Astrocyte of the cerebellum (primary cell): ENCODE results near the gene CCT3.

ENCODE experiments used
- DNase-seq: peaks from one replicate; pipeline ENCODE4 v3.0.0-alpha.2; 2011; ENCODE audit warnings: low read depth
- H3K4me3 ChIP-seq: 2 replicates; pipeline ENCODE4 v1.5.1; 2011; ENCODE audit warnings: mild to moderate bottlenecking, low read depth, low read length, moderate library complexity
- CTCF ChIP-seq: IDR thresholded peaks from 2 replicates; pipeline ENCODE4 v1.5.1; 2012; ENCODE audit warnings: low read length, low read depth, moderate library complexity, mild to moderate bottlenecking; ENCODE audit errors: missing control alignments
- in situ Hi-C: cut with HindIII; loops from 2 replicates; pipeline ENCODE4 v1.10.0; 2017; ENCODE audit warnings: low sequenced_read_pairs

The CCT3 gene

GRCh38 chr1:156268336-156268735 lies 69.8 kb downstream of the CCT3 start:
- DNase-seq, result no peak

GRCh38 chr1:156266051-156266450 lies 72.0 kb downstream of the CCT3 start:
- DNase-seq, result no peak
- TF ChIP-seq CTCF, result no peak
- in situ Hi-C loops, result no loop called here
- no peak overlapping the region for H3K4me3 ChIP-seq

More at GRCh38 chr1:156268336-156268735, 69.8 kb downstream of the CCT3 start:
- in situ Hi-C loops, result no loop called here
- H3K4me3 ChIP-seq, result no peak overlapping the region
- no peak for TF ChIP-seq CTCF

- DNase-seq, result no peak
- no peak overlapping the region for H3K4me3 ChIP-seq
- in situ Hi-C loops, result loop anchor here (5.0 kb wide), 1 partner anchor 49 kb away; no protein-coding TSS in a partner anchor
- no peak for TF ChIP-seq CTCF
Observed at GRCh38 chr1:156263288-156263655, 74.8 kb downstream of the CCT3 start.

GRCh38 chr1:156262461-156263287 lies 75.4 kb downstream of the CCT3 start:
- in situ Hi-C loops, result loop anchor here (5.0 kb wide), 1 partner anchor 50 kb away; no protein-coding TSS in a partner anchor
- DNase-seq, result peak; percentile 83
- TF ChIP-seq CTCF, result no peak
- H3K4me3 ChIP-seq, result no peak overlapping the region

- no peak for TF ChIP-seq CTCF
- H3K4me3 ChIP-seq, result no peak overlapping the region
- in situ Hi-C loops, result loop anchor here (5.0 kb wide), 1 partner anchor 51 kb away; no protein-coding TSS in a partner anchor
- DNase-seq, result no peak
Observed at GRCh38 chr1:156260896-156261295, 77.2 kb downstream of the CCT3 start.

GRCh38 chr1:156259805-156260204 lies 78.3 kb downstream of the CCT3 start:
- peak; percentile 28 for TF ChIP-seq CTCF
- in situ Hi-C loops, result loop anchor here (5.0 kb wide), 1 partner anchor 52 kb away; no protein-coding TSS in a partner anchor

More at GRCh38 chr1:156259805-156260204, 78.3 kb downstream of the CCT3 start:
- no peak for DNase-seq
- H3K4me3 ChIP-seq, result no peak overlapping the region
